Muscle layer of colon (tissue), 2 donors: Measurements from ENCODE around the gene SACM1L.

Source experiments
- H3K27ac ChIP-seq: one replicate; pipeline ENCODE4 v1.7.0; 2013; ENCODE audit warnings: low read depth, mild to moderate bottlenecking, low read length, moderate library complexity
- H3K27me3 ChIP-seq, 2 donors: one replicate each; pipeline ENCODE4 v1.7.0; 2013; ENCODE audit warnings: low read length in 2 of 2, mild to moderate bottlenecking in 2 of 2; ENCODE audit not compliant: insufficient read depth in 2 of 2, control insufficient read depth in 1 of 2
- H3K36me3 ChIP-seq: one replicate; pipeline ENCODE4 v1.7.0; 2013; ENCODE audit warnings: mild to moderate bottlenecking, low read length; ENCODE audit not compliant: insufficient read depth
- H3K4me1 ChIP-seq: one replicate; pipeline ENCODE4 v1.7.0; 2013; ENCODE audit warnings: mild to moderate bottlenecking, low read length; ENCODE audit not compliant: insufficient read depth
- H3K4me3 ChIP-seq, 2 donors: one replicate each; pipeline ENCODE4 v1.7.0; 2013; ENCODE audit warnings: low read length in 2 of 2, low read depth in 1 of 2, mild to moderate bottlenecking in 1 of 2, moderate library complexity in 1 of 2
- H3K9ac ChIP-seq: one replicate; pipeline ENCODE4 v1.7.0; 2013; ENCODE audit warnings: low read length
- H3K9me3 ChIP-seq: one replicate; pipeline ENCODE4 v1.7.0; 2013; ENCODE audit warnings: mild to moderate bottlenecking, low read length
- donor health status: abdominal sarcoma.
- donor health status: Adenocarcinoma of cecum.

Gene SACM1L

DNA sequence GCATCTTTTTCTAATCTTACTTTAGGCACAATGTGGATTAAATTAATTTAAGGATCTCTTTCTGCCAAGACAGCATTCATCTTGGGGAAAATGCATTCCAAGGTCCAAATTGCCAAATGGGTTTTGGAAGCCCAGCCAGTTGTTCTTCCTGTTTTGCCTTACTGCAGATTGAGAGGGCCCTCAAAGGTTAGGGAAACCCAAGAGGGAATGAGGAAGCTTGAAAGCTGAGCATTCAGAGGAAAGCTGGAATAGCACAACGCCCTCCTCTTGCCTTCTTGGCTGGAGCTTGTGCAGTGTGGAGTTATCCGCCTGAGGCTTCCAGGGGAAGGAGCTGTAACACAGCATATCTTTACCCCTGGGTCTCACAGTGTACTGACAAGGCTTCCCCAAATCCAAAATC is 18.2 kb upstream of the SACM1L start:
- H3K9me3 ChIP-seq = no peaks in the 10 kb centered on the region
- no peak overlapping the region for H3K4me3 ChIP-seq
- H3K27me3 ChIP-seq = no peaks in the 10 kb centered on the region
- H3K9ac ChIP-seq = no peak overlapping the region
- H3K4me1 ChIP-seq = peaks cover 25% of the 10 kb centered on the region
- H3K27ac ChIP-seq = no peak overlapping the region
- peaks cover 48% of the 10 kb centered on the region for H3K36me3 ChIP-seq

DNA sequence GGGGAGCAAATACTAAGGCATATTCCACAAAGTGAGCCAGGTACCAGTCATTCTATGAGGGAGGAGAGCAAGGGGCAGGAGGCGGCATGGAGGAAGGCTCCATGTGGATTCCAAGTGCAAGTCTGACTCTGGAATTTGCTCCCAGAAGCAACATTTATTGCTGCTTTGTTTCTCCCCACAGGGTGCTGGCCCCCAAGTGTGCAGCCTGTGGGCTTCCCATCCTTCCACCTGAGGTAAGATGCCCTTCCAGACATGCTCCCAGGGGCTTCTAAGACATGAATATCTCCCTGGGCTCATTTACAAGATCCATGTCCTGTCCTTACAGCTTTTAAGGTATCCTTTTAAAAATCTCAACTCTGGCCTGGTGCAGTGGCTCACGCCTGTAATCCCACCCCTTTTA is 15.9 kb upstream of the SACM1L start:
- no peak overlapping the region for H3K9ac ChIP-seq
- H3K27me3 ChIP-seq = no peaks in the 10 kb centered on the region
- no peak overlapping the region for H3K27ac ChIP-seq
- H3K9me3 ChIP-seq = no peaks in the 10 kb centered on the region
- H3K4me3 ChIP-seq = no peak overlapping the region
- peaks cover 26% of the 10 kb centered on the region for H3K4me1 ChIP-seq
- H3K36me3 ChIP-seq = peaks cover 60% of the 10 kb centered on the region

DNA sequence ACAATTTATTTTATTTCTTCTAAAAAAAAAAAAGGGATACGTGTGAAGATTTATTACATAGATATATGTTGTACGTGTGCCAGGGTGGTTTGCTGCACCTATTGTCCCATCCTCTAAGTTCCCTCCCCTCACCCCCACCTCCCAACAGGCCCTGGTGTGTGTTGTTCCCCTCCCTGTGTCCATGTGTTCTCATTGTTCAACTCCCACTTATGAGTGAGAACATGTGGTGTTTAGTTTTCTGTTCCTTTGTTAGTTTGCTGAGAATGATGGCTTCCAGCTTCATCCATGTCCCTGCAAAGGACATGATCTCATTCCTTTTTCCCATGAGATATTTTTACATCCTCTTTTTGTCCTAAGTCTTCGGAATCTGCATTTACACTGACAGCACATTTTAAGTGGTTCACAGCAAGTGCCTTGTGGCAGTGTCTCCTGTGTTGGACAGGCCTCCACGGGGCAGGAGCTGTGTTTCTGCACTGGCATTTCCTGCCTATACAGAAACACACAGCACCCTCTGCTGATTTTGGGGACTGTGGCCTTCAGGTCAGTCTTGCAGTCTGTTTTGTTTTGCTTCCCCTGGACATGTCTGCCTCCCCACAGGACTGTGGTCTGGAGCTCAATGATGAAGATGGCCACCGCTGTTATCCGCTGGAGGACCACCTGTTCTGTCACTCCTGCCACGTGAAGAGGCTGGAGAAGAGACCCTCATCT is 12.7 kb upstream of the SACM1L start:
- H3K9me3 ChIP-seq = no peaks in the 10 kb centered on the region
- H3K27me3 ChIP-seq = no peaks in the 10 kb centered on the region
- no peak overlapping the region for H3K27ac ChIP-seq
- H3K36me3 ChIP-seq = peaks cover 59% of the 10 kb centered on the region
- H3K4me3 ChIP-seq = no peak overlapping the region
- H3K9ac ChIP-seq = no peak overlapping the region
- peaks cover 22% of the 10 kb centered on the region for H3K4me1 ChIP-seq

DNA sequence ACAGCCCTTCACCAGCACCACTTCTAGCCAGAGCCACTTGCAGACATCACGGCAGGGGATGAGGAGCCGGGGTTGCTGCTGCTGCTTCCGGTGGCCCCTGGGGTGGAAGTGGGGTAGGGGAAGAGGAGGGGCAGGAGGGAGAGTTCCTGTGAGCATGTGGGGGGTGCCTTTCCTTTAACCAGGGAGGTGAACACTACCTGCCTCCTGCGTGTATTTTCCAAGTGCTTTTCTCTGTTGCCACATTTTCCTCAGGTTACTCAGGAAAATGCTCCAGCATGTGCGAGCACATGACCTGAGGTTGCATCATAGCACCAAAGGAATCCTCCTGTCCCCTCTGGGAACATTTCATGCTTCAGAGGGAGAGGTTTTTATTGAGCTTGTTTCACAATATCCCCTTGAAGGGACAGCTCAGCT is 12.2 kb upstream of the SACM1L start:
- H3K9ac ChIP-seq = no peak overlapping the region
- H3K27ac ChIP-seq = no peak overlapping the region

DNA sequence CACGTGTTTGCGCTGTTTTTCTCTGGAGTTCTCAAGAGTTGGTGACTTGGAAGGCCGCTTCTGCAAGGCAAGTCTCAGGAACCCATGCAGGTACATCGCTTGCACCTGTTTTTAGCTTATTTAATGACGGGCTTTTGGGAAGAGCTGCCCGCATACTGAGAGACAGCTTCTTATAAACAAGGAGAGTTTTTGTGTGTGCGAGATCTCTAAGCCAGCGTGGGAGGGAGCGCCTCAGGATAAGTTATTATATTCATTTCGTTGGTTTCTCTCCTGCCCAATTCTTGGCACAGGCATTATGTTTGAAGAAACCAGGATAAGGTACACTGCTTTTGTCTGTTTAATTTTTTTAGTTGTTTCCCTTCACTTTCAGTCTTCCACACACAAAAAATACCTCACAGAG is 11.4 kb upstream of the SACM1L start:
- H3K4me1 ChIP-seq = peaks cover 15% of the 10 kb centered on the region
- peaks cover 50% of the 10 kb centered on the region for H3K36me3 ChIP-seq
- no peak overlapping the region for H3K27ac ChIP-seq
- no peaks in the 10 kb centered on the region for H3K27me3 ChIP-seq
- no peak overlapping the region for H3K4me3 ChIP-seq
- no peak overlapping the region for H3K9ac ChIP-seq
- H3K9me3 ChIP-seq = no peaks in the 10 kb centered on the region

More for the DNA sequence above, 12.2 kb upstream of the SACM1L start:
- Histone ChIP-seq H3K27me3 (no peaks in the 10 kb centered on the region), H3K36me3 (peaks cover 54% of the 10 kb centered on the region), H3K4me3 (no peak overlapping the region), H3K4me1 (peaks cover 17% of the 10 kb centered on the region), H3K9me3 (no peaks in the 10 kb centered on the region)

DNA sequence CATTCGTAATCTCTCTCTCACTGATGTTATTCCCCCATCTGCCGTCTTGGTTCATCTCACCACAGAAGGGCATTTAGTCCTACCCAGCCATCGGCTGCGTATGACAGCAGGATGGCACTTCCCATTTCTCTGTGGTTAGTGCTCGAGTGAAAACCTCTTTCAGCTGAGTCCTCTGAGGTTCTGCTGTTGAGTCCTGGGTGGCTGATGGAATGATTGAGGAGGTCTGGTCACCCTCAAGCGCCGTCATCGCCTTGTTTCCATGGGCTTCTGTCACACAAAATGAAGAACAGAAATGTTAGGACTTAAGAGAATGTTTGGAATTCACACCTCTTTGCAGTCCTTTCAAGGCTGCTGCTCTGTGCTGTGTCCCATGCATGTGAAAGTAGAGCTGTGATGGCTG is 9.4 kb upstream of the SACM1L start:
- H3K27ac ChIP-seq = no peak overlapping the region

DNA sequence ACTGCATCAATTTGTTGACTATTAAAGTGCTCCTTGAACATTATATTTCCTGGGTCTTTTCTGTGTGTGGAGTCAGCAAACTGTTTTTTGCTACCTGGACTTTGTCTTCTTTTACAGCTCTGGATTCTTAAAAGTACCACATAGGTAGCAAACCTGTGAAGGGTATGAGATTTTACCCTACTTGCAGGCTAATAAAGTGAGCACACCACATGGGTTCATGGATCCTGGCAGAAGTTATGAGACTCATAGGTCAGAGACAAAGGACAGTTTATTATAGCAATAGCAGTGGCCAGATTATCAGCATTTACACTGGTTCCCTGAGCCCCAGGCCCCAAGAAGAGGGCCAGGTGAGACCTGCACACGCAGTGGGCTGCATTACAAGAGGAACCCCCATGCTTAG is 8.0 kb upstream of the SACM1L start:
- H3K9me3 ChIP-seq = no peaks in the 10 kb centered on the region
- no peak overlapping the region for H3K27ac ChIP-seq
- H3K4me1 ChIP-seq = peaks cover 15% of the 10 kb centered on the region
- H3K36me3 ChIP-seq = peaks cover 32% of the 10 kb centered on the region
- H3K27me3 ChIP-seq = no peaks in the 10 kb centered on the region
- H3K9ac ChIP-seq = no peak overlapping the region
- no peak overlapping the region for H3K4me3 ChIP-seq

More for the DNA sequence above, 9.4 kb upstream of the SACM1L start:
- Histone ChIP-seq H3K4me1 (peaks cover 15% of the 10 kb centered on the region), H3K4me3 (no peak overlapping the region), H3K27me3 (no peaks in the 10 kb centered on the region), H3K9me3 (no peaks in the 10 kb centered on the region), H3K36me3 (peaks cover 33% of the 10 kb centered on the region), H3K9ac (no peak overlapping the region)

DNA sequence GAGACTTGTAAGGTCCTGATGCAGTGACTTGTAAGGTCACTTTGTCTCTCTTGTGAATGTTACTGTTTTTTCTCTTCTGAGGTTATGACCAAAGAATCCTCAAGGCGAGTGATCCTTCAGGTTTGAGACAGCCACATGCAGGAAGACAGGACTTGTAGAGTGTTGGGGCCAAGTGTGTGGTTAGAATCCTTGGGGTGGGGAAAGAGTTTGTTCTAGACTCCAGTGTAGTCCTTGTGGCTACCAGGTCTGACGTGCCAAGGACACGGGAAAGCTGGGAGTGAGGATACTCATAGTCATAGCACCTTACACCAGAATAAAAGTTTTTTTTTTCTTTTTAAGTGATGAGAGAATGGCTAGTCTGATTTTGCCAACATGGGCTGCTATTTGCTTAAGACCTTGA is 7.3 kb upstream of the SACM1L start:
- H3K36me3 ChIP-seq = peaks cover 29% of the 10 kb centered on the region
- H3K9me3 ChIP-seq = no peaks in the 10 kb centered on the region
- H3K9ac ChIP-seq = no peak overlapping the region
- no peak overlapping the region for H3K27ac ChIP-seq
- H3K4me3 ChIP-seq = no peak overlapping the region
- H3K4me1 ChIP-seq = peaks cover 10% of the 10 kb centered on the region
- no peaks in the 10 kb centered on the region for H3K27me3 ChIP-seq

DNA sequence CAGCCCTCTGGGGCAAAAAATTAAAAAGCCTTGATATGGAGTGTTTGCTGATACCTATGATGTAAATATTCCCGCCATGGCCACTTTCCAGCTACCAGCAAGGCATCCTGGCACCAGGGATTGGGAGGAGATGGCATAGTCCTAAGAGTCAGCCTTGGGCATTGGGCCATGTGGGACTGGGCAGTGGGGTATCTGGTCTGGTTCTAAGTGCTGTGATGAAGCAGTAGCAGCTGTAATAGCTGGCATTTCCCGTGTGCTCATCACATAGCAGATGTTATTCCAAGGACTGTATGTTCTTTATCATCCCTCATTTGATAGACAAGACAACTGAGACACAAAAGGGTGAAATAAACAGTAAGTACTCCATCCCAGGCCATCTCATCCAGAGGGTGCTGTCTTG is 6.9 kb upstream of the SACM1L start:
- H3K4me1 ChIP-seq = peaks cover 5% of the 10 kb centered on the region
- no peak overlapping the region for H3K9ac ChIP-seq
- no peak overlapping the region for H3K4me3 ChIP-seq
- no peaks in the 10 kb centered on the region for H3K27me3 ChIP-seq
- no peak overlapping the region for H3K27ac ChIP-seq
- peaks cover 25% of the 10 kb centered on the region for H3K36me3 ChIP-seq
- no peaks in the 10 kb centered on the region for H3K9me3 ChIP-seq

DNA sequence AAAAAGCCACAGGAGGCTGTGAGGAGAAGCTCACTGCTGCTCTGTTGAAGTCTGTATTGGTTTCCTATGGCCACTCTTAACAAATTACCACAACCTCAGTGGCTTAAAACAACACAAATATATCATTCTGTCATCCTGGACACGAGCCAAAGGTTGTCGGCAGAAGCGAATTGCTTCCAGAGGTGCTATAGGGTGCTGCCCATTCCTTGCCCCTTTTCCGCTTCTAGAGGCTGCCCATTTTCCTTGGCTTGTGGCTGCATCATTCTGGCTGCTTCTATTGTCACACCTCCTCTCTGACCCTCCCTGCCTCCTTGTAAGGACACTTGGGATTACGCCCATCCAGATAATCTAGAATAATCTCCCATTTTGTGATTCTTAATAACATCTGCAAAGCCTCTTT is 6.4 kb upstream of the SACM1L start:
- Histone ChIP-seq H3K36me3 (peaks cover 20% of the 10 kb centered on the region), H3K9ac (no peak overlapping the region), H3K4me1 (peaks cover under 1% of the 10 kb centered on the region), H3K27me3 (no peaks in the 10 kb centered on the region), H3K27ac (no peak overlapping the region), H3K9me3 (no peaks in the 10 kb centered on the region), H3K4me3 (no peak overlapping the region)

DNA sequence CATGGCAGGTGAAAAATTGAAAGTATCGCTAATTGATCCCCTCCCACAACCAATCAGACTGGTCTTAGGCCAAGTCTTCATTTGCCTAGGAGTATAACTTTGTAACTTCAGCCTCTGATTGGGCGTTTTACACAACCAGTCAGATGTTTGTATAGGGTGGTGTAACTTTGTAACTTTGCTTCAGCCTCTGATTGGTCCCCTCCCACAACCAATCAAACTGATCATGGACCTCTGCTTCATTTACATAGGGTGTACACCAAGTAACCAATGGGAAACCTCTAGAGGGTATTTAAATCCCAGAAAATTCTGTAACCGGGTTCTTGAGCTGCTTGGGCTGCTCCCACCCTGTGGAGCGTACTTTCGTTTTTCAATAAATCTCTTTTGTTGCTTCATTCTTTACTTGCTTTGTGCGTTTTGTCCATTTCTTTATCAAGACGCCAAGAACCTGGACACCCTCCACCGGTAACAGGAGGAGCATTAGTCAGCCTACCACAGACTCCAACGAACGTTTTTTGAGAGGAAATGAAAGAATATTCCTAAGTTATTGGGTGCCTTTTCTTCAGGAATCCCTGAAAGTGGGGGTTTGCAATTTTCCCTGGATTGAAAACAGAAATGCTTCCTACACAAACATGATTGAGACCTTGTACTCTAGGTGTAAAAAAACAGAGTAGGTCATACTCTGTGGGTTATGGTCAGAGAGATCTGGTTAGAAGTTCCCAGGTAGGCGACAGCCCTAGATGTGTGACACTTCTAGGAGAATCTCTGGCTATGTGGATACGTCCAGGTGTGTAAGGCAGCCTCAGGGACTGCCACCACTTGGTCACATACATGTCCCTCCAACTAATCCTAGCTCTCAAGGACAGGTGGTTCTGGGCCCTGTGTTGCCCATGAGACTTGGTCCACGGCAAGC is 5.5 kb upstream of the SACM1L start:
- H3K9ac ChIP-seq = no peak overlapping the region
- H3K4me1 ChIP-seq = no peaks in the 10 kb centered on the region
- peaks cover 11% of the 10 kb centered on the region for H3K36me3 ChIP-seq
- no peak overlapping the region for H3K4me3 ChIP-seq
- no peaks in the 10 kb centered on the region for H3K27me3 ChIP-seq
- no peak overlapping the region for H3K27ac ChIP-seq
- no peaks in the 10 kb centered on the region for H3K9me3 ChIP-seq
